Forelimb muscle (tissue), 1 donor: ENCODE data around the gene NREP. TPM values are rescaled to one million over a fixed set of nuclear protein-coding genes. Genes with fewer than 3 reads are reported as not detected.
A peak's percentile ranks its signal among the peaks of the same experiment; 100 is the strongest.

Experiments
- DNase-seq: peaks from one replicate; pipeline ENCODE4 v3.0.0-alpha.2; 2013; ENCODE audit warnings: low read depth
- polyA plus RNA-seq: library from polyadenylated mRNA; unstranded; fragments of 120-200 nt; gene quantifications from one replicate; pipeline ENCODE4 v1.2.1, GENCODE V29; 2013; ENCODE audit not compliant: insufficient read length

The NREP gene
- polyA plus RNA-seq, 1 donor: 305 TPM

GRCh38 chr5:111697881-111698757, 58.9 kb downstream of the NREP start:
- DNase-seq: no peak

- no peak for DNase-seq
Measured at GRCh38 chr5:111697215-111697614, 59.8 kb downstream of the NREP start.

- no peak for DNase-seq
Measured at GRCh38 chr5:111695991-111696390, 61.0 kb downstream of the NREP start.

- DNase-seq: no peak
Measured at GRCh38 chr5:111694133-111694532, 62.9 kb downstream of the NREP start.

GRCh38 chr5:111691914-111692313, 65.1 kb downstream of the NREP start:
- DNase-seq: no peak

GRCh38 chr5:111691508-111691907, 65.5 kb downstream of the NREP start:
- no peak for DNase-seq

GRCh38 chr5:111689357-111689935, 67.5 kb downstream of the NREP start:
- DNase-seq: no peak

- DNase-seq: no peak
Measured at GRCh38 chr5:111685969-111686368, 71.0 kb downstream of the NREP start.

GRCh38 chr5:111682641-111683040, 74.4 kb downstream of the NREP start:
- no peak for DNase-seq

GRCh38 chr5:111682121-111682520, 74.9 kb downstream of the NREP start:
- DNase-seq: no peak

- DNase-seq: no peak
Measured at GRCh38 chr5:111681414-111682120, 75.4 kb downstream of the NREP start.

GRCh38 chr5:111680737-111681413, 76.1 kb downstream of the NREP start:
- DNase-seq: peak; percentile 77

GRCh38 chr5:111679611-111680010, 77.4 kb downstream of the NREP start:
- DNase-seq: no peak

Other genes with a start within 250 kb of the NREP start
- 9.2 TPM for gene STARD4, start 244.7 kb downstream of the NREP start, polyA plus RNA-seq